Iris pigment epithelial cell (primary cell): Measurements from ENCODE around the gene KDM3B.

Experiments used
- DNase-seq: peaks from one replicate; pipeline ENCODE4 v3.0.0-alpha.2; 2011; ENCODE audit warnings: low read depth

Gene KDM3B

DNA sequence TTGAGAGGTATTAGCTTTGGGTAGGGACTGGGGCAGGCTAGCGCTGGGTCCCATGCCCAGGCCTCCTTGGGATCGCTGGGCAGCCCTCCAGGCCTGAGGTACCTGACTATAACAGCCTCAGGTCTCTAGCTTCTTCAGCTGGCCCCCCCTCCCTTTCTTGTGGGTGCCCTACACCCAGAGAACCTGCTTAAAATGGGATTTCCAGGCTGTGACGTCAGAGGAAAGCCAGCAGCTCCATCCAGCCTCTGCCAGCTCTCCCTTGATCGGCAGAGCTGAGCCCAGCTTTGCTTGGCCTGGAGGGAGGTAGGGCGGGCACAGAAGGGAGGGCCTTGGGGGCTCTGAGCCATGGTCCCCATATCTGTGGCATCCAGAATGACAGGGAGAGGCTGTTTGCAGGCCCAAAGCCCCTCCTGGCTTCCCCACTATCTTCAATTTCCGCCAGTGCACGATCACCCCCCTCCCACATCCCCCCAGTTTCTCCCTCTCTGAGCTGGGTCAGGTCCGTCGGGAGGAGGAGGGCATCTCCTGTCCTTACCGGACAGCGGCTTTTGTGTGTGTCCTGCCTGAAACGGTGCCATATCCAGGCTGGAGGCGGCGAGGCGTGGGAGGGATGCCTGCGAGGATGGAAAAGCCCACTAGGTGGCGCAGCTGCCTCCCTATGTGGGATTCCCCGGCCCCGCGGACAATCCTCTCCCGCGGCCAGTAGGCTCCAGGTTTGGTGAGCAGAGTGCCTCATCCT, 97.2 kb downstream of the KDM3B start:
- DNase-seq, result peak; percentile 74

DNA sequence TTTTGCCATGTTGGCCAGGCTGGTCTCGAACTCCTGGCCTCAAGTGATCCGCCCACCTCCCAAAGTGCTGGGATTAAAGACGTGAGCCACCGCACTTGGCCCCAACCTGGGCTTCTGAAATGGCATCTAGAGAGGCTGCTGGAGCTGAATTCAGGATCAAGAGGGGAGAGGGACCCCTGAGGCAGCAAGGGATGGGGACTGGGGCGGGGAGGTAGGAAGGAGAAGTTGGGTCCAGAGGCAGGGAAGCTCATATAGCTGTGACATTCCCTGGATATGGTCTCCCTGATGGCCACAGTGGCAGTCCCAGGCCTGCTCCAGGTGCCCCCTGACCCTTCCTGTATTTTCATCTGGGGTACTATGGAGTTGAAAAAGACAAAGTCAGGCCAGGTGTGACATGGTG, 98.5 kb downstream of the KDM3B start:
- DNase-seq, result no peak

DNA sequence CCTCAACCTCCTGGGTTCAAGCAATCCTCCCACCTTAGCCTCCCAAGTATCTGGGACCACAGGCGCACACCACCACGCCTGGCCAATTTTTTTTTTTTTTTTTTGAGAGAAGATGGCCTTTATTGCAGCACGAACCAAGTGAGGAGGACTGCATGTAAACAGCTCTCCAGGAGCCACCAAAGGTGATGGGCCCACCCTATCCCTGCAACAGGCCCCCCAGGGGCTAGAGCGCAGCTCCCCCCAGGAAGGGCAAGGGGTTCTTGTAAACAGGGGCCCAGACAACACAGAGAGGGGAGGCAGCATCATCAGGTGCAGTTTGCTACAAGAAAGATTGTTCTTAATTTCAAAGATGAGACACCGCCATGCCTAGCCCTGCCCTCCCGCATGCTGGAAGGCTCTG, 100.2 kb downstream of the KDM3B start:
- no peak for DNase-seq

DNA sequence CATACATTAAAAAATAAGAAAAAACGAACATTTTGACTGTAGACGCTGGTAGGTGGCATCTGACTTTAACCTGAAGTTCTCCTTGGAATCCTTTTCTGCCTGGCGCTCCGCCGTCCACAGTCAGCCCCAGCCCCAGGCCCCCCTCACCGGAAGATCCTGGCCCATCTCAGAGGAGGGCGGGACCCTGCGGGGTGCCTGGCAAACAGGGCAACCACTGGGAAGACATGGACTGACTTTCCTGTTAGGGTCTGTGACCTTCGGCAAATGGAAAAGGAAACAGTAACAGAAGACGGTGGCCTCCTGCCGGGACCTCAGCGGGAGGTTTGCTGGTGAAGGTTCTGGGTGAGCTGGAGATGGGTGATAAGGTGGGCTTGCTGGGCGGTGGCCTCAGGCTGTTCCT, 101.1 kb downstream of the KDM3B start:
- no peak for DNase-seq

DNA sequence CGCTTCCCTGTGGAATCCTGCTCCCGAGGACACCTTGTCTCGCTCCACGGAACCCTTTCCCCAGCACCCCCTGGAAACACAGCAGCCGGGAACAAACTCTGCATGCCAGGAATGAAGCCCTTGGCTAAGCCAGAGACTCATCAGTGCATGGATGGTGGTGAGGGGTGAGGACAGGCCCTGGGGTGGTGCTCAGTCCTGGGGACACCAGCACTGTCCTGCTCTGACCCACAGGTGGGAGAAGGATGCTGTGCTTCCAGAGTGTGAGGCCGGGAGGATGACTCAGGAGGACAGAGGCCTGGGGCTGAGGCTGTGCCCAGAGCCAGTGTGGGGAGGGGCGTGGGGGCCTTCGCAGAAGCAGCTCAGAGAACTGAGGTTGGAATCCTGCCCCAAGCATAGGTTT, 101.6 kb downstream of the KDM3B start:
- no peak for DNase-seq

DNA sequence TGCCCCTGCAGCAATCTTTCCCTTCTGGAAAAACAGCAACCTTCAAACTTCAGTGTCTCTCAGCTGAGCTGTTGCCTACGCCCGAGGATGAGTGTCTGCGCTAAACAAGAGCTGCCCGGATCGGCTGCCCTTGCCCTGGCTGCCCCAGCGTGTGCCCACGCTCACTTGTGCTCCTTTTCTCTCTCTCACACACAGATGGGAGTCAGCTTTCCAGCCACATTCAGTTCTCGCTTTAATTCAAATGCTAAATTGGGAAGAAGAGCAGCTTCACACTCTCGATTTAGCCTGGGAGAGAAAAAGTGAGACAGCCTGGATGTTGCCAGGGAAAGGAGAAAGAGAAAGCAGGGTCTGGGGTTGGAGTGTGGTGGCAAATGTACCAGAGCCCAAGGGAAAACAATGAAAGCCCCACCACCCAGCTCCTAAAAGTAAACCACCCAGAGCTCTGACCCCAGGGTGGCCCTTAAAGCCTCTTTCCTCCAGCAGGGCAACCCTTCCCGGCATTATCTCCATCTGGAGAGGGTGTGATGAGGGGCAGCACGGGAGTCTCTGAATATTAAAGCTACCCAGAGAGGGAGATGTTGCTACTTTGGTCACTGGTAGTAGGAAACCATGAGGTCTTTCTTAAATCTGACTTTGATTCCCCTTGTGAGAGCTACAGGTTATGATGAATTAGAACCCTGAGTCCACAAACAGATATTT, 102.9 kb downstream of the KDM3B start:
- no peak for DNase-seq

DNA sequence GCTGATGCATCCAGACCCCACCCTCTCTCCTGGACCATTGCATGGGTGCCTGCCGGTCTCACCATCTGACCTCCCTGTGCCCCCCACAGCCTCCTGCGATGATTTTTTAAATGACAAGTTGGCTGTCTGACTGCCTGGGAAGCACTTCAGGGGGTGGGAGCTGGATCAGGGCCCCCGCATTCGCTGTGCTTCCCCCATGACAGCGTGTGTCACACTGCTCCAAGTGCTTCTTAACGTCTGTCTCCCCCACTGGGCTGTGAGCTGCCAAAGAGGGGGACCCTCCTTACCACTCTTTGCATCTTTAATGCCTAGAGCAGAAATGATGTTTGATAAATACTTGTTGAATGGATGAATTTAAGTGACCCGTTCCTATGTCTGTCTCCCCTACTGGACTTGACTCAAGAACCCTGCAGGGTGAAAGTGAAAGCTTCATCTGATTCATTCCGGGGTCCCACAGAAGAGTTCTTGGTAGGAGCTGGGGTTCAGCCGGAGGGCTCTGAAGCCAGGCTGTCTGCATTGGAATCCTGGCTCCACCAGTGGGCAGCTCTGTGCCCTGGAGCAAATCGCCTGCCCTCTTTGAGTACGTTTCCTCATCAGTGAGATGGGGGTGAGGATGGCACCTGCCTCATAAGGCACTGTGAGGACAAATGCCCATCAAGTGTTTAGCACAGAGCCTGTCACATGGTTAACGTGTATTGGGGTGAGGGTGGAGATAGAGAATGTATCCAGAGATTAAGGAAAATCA, 105.2 kb downstream of the KDM3B start:
- no peak for DNase-seq

DNA sequence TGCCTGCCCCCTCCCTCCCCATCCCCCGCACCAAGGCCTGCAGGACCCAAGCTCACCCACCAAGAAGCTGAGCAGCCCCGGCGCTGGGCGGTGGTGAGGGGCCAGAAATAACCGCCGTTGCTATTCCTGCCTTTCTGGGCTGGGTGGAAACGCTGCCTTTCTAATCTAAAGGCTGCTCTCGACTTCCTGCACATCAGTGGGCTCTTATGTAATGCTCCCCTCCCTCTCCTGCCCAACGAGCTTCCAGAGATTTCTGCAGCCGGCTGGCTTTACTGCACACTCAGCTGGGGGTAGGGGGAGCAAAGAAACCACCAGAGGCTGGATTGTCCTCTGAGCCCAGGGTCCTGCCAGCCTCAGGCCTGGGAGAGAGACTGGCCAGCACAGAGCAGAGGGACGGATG, 105.9 kb downstream of the KDM3B start:
- DNase-seq, result no peak

DNA sequence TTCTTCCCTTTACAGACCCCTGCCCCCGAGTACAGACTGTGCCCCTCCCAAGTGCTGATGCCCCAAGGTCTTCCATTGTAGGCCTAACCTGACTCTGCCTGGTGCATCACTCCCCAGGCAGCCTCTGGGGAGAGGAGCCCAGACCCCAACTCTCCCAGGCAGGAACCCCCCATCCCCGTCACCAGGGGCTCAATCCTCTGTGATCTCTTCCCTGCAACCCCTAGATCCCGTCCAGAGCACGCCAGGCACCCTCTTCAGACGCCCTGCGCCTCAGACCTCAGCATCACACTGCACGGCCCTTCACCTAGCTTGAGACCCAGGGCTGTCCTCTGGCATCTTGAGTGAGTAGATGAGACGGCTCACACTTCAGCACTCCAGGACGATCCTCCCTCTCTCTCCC, 106.4 kb downstream of the KDM3B start:
- DNase-seq, result no peak

DNA sequence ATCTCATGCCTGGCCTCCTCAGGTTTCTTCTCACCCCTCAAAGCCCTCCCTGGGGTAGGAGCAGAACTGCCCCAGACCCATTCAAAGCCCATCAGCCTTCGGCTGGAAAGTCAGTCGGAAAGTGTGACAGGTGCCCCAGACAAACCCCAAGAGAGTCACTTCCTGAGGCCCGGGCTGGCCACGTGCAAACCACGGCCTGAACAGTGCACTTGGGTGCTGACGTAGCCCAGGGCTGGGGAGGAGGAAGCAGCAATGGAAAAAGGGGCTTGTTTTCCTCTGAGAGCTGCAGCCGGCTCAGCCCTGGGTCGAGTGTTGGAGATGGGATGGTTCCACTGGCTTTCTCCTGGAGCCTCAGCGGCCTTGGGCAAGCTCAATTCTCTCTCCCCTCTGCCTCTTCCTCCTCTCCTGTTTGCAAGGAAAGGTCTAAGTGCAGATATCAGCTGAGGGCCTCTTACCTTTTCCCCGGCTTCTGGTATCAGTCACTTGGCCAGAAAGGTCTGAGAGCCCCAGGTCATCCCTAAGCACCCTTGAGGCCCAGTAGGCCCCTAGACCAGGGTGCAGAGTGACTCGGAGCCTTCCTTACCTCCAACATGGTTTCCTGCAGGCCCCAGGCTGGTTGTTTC, 106.9 kb downstream of the KDM3B start:
- DNase-seq, result no peak

DNA sequence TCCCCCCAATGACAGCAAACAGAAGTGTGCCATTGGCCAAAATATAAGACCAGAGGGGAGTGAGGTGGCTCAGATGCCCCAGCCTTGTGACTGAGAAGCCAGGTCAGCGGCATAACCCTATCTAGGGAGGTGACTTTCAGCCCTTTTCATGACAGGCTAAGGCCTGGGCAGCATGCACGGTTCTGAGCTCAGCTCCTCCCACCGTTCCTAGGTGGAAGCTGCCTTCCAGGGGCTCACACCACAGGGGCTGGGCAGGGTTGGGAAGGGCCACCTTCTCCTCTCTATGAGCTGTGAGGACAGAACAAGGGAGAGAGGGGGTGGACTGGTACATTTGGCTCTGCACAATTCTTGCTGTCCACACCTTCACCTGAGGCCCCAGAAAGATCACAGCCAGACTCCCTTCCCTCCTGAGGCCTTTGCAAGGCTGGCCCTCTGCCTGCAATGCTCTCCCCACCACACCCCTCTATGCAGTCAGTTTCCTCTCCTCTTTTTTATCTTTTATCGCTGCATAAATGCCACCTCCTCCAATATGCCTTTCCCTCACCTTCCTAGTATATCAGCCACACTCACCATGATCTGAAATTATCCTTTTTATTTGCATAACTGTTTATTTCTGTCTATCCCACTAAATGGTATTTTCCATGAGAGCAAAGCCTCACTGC, 107.7 kb downstream of the KDM3B start:
- DNase-seq, result no peak

DNA sequence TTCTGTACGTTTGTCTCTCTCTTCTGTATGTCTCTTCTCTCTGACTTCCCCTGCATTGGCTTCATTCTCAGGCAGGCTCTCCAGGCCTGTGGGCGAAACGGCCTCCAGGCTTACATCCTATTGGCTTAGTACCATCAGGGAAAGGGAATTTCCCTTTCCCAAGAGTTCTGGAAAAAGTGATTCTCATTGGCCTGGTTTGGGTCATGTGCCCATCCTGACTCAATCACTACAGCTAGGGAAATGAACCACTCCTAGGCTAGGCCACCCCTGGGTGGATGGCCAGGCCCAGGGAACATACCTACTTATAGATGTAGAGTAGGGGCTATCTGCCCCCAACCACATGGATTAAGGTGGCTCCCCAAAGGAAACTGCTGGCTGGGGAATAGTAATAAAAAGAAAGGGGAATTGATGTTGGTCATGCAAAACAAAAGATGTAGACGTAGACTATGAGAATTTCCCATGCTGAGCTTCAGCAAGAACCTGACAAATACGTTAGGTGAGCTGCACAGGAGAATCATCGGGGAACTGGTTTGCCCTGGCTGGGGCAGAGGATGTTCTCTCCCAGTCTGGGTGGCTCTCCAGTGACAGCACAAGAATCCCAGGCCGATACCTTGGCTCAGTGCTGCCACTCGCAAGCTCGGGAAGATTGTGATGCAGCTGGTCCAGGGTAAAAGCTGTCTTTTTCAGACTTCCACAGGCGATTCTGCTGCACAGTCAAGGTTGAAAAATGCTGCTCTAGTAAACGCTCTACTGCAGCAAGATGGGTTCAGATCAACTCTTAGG, 109.0 kb downstream of the KDM3B start:
- peak; percentile 73 for DNase-seq

DNA sequence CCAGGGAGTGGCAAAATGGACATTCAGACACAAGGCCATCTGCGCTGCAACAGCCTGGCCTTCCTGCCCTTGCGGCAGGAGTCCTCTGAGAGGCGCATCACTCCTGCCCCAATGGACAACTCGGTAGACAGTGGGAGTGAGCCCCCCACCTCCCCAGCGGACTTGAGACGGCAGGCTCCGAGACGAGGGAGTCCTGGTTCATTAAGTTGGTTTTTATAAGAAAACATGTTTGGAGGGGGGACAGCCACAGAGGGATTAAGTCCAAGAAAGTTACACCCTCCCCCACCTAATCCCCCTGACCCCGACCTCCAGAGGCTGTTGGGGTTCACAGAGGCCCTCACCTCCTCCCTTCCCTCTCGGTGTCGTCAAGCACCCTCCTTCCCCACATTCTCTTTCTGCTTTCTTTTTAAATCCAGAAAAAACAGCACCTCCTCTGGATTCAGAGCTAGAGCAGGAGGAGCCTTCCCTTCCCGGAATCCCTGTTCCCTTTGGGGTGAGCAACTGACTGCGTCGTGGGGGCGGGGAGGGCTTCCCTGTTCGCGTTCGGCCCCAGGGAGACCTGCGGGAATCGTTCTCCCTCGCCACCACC, 111.0 kb downstream of the KDM3B start:
- DNase-seq, result peak; percentile 14

DNA sequence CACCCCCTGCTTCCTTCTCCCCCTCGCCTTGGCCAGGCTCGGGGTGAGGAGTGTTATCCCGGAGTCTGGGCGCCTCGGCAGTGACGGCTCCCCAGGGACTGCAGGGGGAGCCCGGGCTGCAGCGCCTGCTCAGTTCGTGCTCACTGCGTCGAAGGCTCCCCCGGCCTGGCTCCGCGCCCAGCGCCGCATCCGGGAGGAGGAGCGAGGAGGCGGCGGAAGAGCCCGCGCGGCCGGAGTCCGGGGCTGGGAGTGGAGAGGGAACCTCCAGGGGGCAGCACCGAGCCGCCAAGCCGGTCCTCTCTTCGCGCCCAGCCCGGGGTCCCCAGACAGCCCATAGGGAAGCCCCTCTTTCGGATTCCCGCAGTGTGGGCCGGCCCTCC, 111.5 kb downstream of the KDM3B start:
- DNase-seq, result peak; percentile 95

DNA sequence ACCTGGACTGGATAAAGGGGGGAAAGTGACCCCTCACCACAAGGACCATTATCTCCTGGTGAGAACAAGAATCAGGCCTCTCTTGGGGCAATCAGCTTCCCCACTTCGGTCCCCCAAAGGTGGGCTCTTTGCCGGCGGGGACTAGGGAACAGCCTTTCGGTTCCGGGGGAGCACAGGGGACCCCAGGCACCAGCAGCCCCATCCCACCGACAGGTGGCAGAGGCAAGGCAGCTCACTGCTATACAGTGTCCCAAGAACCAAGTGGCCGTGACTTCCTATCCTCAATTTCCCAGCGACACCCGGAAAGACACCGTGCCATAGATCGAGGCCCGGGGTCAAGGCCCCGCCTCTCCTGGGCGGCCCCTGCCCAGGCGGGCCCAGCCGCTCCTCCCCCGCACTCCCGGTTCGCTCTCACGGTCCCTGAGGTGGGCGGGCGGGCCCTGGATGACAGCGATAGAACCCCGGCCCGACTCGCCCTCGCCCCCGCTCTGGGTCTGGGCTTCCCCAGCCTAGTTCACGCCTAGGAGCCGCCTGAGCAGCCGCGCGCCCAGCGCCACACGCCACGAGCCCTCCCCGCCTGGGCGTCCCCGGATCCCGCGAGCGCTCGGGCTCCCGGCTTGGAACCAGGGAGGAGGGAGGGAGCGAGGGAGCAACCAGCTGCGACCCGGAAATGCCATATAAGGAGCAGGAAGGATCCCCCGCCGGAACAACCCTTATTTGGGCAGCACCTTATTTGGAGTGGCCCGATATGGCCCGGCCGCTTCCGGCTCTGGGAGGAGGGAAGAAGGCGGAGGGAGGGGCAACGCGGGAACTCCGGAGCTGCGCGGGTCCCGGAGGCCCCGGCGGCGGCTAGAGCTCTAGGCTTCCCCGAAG, 112.1 kb downstream of the KDM3B start:
- peak; percentile 99 for DNase-seq

DNA sequence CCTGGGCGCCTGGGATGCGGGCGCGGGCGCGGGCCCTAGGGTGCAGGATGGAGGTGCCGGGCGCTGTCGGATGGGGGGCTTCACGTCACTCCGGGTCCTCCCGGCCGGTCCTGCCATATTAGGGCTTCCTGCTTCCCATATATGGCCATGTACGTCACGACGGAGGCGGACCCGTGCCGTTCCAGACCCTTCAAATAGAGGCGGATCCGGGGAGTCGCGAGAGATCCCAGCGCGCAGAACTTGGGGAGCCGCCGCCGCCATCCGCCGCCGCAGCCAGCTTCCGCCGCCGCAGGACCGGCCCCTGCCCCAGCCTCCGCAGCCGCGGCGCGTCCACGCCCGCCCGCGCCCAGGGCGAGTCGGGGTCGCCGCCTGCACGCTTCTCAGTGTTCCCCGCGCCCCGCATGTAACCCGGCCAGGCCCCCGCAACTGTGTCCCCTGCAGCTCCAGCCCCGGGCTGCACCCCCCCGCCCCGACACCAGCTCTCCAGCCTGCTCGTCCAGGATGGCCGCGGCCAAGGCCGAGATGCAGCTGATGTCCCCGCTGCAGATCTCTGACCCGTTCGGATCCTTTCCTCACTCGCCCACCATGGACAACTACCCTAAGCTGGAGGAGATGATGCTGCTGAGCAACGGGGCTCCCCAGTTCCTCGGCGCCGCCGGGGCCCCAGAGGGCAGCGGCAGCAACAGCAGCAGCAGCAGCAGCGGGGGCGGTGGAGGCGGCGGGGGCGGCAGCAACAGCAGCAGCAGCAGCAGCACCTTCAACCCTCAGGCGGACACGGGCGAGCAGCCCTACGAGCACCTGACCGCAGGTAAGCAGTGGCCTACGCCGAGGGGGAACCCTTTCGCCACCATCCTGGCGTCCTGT, 113.0 kb downstream of the KDM3B start, which contains the start of gene EGR1:
EGR1 (plus strand) TSS at position 219 of the 864 bp plus-strand sequence; CDS start at position 502, 283 bp downstream.
- peak; percentile 96 for DNase-seq

DNA sequence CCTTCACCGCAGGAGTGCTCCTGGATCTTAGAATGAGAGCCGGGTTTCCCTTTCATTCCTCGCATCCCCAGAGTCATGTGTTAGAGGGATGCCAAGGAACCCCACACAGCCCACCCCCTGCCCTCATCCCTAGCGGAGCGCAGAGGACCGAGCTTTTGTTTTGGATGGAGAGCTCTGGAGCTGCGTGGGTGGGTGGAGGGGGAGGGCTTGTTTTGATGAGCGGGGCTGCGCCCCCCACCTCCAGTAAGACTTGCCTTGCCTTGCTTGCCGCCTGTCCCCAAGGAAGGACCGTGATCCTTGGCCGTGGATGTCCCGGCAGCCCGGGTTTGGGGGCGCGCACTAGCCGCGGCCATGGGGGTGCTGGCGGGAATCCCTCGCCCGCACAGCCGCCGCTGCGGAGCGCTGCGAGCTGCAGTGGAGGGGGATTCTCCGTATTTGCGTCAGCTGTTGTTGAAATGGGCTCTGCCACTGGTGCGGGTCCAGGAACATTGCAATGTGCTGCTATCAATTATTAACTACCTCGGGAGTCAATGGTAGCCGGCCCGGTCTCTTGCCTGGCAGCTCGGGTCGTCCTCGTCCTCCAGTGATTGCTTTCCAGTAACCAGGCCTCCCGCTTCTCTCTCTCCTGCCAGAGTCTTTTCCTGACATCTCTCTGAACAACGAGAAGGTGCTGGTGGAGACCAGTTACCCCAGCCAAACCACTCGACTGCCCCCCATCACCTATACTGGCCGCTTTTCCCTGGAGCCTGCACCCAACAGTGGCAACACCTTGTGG, 113.8 kb downstream of the KDM3B start:
- DNase-seq, result peak; percentile 36
